ENCODE data around the gene SH2D1B.
A peak's percentile ranks its signal among the peaks of the same experiment; 100 is the strongest.

SH2D1B gene

DNA sequence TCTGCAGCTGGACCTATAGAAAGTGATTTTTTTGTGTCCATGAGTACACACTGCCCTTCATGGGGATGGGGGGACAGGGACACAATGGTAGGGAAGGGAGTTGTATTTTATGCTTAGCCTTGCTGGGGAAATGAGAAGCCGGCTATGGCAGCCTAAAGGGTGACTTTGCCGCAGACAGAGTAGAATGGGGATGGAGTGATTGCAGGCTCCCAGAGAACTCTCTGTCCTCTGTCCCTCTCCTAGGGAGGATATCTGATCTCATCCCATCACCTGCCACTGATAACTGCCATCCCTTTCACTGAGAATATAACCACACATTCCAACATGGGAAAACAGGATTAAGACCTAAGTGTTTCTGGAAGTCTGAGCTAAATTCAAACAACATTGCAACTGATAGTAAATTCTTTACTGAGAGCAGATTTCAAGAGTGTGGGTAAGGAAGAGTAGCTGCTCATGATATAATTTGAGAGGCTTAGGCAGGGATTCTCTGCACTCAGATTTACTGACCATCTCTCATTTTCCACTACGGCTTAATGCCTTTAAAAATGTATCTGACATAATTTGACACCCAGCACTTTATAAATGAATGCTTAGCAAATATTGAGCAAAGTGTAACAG, 13.9 kb downstream of the SH2D1B start:
- no peak for DNase-seq

DNA sequence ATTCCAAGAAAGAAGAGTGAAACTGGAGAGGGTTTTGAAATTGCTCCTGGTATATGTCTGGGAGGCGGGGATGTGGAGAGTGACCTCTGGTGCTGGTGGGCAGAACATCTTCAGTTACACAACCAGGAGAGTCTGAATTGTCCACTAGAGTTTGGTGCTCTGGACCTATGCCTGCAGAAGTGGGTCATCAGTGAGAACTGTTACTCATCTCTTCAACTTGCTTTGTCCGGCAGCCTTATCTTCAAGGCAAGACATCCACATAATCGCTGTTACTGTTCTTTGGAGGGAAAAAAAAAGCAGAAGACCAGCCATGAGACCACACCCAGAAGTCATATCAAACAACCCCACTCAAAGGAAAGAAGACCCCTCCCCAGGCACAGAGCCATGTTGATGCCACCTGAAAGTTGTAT, 14.9 kb downstream of the SH2D1B start:
- no peak for DNase-seq

DNA sequence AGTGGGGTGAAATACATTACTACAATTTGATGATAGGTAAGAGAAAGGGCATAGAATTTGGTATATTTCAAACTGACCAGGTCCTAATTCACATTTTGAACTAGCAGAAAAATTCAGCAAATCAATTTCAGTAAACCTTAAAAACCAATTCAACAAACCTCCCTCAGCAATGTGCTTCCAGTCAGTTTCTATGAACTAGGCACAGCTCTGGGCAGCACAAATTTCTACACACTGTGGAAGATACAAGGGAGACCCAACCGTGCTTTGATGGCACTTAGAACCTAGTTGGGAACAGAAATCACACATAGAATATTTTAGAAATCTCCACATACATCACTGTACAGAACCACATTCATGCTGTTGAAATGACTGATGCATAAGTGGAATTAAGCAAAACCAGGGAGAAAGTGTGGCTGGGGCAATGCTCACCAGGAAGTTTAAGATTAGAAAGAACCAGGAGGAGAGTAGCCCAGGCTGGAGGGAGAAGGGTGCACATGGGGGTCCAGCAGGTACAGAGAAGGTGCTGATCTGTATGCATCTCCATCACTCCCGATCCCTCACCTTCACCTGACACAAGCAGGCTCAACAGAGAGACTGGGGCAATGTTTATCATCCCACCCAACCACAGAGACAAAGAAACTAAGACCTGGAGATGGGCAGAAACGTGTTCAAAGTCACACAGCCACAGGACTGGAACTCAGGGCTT, 15.6 kb downstream of the SH2D1B start:
- DNase-seq = no peak

DNA sequence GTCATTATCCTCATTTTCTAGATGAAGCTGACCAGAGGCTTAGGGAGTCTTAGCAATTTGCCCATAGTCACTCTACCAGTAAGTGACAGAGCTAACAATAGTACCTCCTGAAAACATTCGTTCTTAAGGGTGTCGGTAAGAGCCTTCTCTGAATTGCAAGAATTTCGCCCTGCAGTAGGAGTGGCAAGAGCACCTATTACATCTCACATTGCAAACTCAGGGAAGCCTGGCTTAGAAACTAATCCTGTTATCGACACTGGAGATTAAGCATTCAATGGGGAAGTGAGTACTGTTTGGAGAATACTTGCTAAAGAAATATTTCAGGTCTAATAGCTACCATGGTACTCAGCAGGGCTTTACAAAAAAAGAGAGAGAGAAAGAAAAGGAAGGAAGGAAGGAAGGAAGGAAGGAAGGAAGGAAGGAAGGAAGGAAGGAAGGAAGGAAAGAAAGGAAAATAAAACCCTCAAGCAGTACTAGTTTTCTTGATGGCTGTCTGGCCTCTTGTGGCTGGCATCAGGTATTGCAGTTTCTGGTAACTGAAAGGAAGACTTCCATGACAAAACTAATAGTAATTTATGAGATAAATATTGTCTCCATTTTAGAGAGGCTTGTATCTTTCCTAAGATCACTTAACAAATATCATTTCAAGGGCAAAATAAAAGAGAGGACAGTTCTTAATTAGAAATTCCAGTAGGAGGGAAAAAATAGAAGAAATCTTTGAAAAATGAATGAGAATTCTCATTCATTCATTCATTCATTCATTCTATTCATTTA, 20.0 kb downstream of the SH2D1B start:
- peak; percentile 24 for DNase-seq

DNA sequence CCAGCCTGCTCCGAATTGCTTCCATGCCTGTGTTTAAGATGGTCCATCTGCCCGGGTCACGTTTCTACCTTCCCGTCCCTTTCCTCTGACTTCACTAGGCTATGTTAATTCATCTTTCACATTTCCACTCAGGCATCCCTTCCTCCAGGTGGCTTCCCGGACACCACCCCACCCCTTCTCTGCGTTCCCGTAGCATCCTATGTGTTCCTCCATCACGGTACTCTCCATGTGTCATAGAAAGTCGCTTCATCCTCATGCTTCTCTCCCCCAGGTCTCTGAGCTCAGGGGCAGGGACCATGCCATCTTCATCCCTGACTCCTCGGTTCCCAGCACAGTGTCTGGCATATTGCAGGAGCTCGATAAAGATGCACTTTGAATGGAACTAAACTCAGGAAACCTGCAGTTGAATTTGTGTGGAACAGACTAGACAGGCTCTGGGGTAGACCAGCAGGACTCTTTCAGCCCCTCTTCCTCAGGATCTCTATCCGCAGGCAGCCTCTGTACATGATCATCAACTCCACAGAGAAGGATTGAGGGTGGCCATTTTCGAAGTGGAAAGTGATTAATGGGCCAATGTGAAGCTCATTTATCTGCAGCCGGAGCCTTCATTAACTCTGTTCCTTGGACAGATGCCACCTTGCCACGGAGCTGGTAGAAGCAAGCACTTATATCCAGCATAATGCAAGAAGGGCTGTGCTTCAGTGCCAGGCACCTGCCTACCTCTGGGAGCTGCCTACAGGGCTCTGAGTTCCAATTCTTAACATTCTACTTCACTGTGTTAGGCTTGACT, 21.3 kb downstream of the SH2D1B start:
- no peak for DNase-seq

DNA sequence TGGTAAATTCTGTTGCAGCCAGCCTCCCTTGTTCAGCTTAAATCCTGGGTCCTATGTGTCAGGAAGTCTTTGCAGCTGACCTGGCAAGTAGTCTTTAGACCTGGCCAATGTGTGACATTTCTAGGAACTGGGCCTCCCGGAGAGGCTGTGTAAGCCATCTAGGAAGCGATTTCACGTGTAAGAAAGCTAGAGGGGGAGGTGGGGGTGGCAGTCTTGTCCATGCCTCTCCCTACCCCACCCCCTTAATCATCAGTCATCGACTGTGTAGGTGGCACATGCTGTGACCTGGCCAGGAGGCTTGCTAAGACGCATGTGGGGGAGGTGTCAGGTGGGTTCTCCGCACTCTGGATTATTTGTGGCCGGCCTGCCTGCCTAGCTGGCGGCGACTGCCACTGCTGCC, 22.0 kb downstream of the SH2D1B start:
- DNase-seq = no peak

DNA sequence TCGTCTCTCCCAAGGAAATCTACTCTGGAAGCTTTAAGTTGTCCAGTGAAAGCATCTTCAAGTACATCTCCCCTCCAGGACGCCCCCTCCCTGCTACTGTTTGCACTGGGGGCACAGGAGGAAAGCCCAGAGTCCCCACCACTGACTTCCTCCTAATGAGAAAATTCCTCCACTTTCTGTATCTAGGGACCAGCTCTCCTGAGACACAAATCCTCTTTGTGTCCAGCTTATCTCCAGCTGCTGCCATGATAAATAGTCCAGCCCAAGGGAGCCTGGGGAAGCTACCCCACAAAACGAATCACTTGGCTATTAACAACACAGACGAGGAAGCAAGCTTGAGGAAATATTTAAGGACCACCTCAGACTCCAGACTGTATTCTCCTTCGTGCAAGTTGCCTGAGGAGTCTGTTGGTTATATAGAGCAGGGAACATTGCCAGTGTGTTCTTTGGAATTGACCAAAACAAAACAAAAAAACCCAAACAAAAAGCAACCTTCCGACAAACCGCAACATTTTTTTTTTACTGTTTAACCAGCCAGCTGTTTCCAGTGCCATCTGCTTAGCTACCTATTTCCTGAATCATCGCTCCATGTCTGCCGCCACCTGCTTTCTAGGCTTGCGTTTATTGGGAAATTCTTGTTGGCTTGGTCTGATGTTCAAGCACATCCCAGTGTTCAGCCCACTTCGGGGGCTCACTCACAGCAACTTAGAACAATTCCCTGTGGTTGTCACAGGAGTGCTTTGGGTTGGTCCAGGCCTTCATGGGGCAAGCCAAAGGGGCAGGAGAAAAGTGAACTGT, 22.7 kb downstream of the SH2D1B start:
- DNase-seq = peak; percentile 12

DNA sequence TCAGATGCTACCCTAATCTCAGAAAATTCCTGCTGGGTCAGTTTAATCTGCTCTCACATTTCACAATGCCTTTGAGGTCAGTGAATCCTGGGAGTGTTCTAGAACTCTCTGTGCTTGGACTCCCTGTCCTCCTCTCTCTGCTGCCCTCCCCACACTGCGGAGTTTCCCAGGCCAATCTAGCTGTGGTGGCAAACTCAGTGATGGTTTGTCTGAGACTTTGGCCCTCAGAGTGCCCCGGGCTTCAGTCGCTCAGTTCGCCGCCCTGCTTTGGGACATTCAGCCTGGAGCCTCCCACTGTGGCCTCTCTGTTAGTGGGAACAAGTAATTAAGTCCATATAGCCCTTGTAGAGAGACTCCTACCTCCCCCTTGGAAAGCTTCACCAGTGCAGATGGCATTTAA, 23.3 kb downstream of the SH2D1B start:
- no peak for DNase-seq

DNA sequence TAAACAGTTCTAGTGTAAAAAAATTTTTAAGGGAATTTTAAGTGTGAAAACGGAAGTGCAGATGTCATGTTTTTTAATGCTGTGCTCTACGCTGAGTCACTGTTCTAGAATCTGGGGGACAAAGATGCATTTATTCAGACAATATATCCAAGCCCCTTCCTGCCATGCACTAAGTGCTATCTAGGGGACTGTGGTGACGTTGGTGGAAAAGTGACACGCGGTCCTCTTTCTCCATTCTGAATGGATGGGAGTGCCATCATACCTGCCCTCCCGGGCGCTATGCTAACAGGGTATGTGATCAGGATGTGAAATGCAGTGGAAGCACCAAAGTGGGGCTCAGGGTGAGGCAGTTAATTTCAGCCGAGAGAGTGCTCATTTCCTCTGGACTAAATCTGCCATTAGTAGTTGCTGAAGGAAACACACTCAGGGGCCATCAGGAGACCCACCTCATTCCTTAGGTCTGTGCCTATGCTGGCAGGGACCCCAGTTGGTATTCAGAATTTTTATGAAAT, 23.8 kb downstream of the SH2D1B start:
- no peak for DNase-seq

DNA sequence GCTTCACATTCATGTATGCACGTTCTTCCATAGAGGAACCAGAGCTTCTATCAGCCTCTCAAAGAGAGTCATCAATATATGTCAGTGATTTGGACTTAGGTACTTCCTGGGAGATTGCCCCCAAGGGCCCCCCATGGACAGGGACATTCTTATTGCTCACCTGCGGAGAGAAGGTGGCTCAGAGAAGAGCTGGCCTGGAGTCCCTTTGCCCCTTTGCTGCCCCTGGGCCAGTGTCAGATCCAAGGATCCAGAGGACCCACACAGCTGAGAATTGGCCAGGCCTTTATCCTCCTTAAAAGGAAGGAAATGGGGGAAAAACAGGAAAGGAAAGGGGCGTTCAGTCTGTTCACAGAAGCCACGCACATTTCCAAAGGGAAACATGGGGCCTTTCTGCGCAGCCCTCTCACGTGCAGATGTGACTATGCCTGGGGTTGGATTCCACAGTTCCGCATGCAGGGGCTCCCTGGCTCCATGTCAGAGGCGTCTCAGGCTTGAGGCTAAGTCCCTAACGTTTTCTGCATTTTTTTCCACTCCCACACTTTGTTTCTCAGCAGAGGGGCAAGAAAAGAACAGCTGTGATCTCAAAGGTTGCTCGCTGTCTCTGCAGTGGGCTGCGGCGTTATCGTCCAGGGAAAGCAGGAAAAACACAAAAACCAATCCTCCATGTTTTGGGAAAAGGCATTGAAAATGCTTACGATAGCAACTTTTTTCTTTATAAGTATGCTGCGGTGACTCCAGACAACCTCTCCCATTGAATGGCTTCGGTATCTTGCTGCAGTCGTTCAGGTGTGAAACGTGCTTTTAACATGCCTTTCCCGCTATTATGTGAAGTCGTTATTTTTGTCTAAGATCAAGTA, 24.5 kb downstream of the SH2D1B start:
- no peak for DNase-seq

DNA sequence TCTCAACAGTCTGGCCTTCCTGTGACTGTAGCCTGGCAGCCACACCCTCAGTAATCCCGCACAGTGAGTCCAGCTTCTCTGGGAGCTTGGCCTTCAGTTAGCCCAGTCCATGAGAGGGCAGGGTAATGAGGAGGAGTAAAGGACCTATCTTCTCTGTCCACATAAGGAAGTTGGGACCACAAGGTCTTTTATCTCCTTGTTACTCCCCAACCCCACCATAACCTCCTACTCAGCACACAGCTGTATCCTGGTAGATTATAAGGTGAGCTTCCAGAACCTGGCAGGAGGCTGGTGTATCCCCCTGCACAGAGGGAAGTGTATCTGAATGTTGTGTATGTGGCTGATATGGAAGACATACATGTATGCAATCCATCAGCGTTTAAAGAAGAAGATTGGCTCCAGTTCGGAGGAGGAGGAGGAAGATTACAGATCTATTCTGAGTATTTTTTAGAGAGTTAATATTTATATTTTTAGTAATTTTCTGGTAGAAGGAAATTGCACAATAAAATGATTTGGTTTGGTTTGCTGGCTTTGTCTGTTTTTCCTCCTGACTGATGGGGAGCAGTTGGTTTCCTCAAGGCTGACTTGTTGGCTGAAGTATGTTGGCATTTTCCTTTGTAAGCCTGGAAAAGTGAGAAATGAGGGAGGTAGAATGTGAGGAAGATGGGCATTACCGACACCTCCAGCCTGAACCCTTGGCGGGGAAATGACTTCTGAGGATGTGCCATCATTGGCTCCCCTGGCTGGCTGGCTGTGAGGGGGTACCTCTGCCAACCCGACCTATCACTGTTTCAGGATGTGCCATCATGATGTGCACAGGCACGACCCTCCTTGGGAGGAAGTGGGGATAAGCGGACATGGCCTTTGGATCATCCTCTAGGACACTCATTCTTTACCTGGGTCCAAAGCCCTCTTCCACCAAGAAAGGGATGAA, 25.4 kb downstream of the SH2D1B start:
- no peak for DNase-seq

DNA sequence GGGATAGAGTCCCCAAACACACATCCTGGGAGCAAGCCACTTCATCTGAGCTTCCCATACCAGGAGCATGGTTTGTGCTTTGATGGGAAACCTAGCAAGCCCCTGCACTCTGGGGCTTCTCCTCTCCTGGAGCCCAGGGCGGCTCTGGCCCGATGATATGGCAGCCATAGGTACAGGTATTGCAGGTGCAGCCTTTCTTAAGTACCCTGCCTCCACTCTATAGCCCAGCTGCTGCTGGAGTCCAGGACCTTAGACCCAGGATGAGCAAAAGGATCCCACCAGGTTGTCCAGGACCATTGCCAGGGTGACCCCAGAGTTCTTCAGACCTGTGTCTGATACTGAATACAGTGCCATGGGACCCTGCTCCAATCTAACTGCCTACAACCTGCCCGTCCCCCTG, 26.2 kb downstream of the SH2D1B start:
- DNase-seq = no peak

DNA sequence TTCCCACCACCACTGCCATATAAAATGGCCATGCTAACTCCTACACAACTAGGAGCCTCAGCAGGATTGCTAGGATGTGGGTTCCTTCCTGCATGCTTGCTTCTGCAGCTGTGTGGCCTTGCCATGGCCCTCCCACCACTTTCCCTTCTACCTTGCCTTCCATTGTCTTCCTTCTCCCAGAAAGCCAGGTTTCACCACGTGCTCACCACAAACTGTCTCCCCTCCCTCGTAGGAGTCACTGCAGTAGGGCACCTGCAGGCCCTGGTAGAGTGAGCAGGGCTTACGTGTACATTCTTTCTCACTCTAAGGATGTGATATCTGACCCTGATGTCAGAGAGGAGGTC, 26.7 kb downstream of the SH2D1B start:
- DNase-seq = no peak

DNA sequence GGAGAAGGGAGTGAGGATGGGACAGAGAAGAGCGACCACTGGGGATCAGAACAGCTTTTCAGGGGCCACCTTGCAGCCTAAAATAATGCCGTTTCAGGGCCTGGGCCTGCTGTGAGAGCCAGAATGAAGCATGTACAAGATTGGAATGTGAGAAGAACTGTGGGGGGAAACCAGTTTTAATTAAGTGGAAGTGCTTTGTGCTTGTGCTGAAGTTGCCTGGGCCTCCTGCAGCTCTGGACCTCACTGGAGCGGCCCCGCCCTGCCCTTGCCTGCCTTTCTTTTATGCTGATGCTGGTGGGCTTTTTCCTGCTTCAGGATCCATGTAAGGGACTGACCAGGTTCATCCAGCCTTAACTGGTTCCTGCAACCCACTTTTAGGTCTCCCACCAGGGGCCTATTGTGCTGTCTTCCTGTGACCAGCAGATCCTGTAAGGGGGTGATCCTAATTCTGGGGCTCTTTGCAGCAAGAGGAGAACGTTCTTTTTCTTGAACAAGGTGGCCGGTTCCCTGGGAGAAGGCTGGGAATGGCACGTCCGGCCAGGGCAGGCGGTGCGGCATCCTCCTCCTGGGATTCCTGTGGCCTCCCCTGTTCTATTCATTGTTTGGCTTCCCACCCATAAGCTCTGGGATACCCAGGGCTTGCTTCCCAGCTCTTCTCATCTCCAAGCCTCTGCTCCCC, 27.2 kb downstream of the SH2D1B start:
- DNase-seq = no peak

DNA sequence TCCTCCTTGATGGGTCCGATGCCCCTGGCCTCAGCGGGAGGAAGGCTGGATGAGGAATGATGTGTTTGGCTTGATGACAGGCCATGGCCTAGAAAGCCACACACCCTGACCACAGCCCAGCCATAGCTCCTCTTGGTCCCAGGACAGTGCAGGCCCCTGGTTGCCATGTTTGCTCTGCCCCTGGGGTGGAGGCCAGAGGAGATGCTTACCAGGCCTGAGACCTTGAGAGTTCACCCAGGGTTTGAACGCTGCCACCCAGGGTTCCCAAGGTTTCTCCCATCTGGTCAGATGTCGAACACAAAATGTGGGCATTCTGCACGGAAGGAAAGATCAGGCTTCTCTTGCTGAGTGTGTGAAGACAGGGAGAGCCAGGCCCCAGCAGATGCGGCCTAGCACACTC, 27.8 kb downstream of the SH2D1B start:
- DNase-seq = no peak

DNA sequence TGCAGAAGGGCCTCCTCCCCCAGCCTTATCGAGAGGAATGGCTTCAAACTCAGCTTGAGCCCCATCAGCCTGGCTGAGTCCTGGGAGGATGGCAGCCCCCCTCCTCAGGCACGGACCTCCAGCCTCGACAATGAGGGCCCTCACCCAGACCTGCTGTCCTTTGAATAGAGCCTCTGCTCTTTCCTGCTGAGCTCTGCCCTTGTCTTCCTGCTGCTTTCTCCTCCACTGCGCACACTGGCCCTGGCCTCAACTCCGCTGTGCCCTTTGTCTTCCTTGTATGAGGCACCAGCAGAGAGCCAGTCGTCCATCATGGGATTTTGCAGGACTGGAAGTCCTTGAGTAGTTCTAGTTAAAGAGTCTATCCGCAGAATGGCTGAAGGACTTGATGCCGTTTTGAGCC, 28.4 kb downstream of the SH2D1B start:
- no peak for DNase-seq

DNA sequence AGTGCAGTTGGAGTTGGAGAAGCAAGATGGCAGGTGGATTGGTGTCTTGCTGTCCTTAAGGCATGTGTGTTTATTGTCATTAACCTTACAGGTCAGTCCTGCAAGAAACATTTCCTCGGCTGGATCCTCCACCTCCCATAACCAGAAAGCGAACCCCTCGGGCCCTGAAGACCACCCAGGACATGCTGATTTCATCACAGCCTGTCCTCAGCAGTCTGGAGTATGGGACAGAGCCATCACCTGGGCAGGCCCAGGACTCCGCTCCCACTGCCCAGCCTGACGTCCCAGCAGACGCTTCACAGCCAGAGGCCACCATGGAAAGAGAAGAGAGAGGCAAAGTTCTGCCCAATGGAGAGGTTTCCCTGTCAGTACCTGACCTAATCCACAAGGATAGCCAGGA, 28.8 kb downstream of the SH2D1B start:
- no peak for DNase-seq

DNA sequence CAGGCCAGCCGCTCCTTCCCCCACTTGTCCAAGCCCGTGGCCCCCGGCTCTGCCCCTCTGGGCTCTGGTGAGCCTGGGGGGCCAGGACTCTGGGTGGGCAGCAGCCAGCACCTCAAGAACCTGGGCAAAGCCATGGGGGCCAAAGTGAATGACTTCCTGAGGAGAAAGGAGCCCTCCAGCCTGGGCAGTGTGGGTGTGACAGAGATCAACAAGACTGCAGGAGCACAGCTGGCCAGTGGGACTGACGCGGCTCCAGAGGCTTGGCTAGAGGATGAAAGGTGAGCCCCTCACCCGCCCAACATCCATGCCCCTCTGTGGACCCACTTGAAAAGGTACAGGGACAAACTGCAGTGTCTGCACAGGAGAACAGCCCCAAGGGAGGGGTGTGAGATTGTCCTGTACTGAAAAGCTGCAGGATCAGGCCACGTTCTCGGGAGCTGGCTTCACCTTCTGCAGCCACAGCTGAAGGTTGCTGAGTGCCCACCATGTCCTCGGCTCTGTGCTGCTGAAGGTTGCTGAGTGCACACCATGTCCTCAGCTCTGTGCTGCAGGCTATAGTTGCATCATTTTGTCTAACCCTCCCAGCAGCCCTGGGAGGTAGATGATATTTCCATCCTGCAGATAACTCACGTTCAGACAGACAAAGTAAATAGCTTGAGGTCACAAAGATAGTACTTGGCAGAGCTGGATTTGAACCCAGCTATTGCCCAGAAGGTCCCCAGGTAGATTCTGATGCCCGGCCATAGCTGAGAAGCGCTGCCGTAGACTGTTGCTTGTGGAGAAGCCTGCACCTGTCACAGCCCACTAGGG, 29.8 kb downstream of the SH2D1B start:
- no peak for DNase-seq

DNA sequence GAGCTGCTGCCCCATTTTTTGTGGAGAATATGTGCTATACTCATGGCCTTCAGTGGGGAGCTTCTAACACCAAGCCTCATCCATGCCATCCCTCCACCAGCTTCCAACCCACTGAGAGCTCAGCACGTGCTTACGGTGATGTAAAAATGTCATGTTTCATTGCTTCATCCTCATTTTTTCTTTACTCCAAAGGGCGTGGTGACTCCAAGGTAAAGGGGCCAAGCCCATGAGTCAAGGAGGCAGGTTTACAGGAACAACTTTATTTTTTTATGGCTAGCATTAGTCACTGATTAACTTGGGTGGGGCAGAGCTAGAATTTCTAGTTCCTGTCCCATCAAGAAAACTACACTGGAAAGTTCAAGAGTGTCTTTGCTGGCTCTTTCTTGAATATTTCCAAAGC, 30.6 kb downstream of the SH2D1B start, which contains the start of gene C1orf226:
Gene C1orf226 (plus strand): TSS at position 346 of the 400 bp plus-strand sequence. CDS start 174 bp downstream, outside the sequence.
- no peak for DNase-seq

Measured in NCI-H146 (cell line).